LNCaP clone FGC (cell line): ENCODE data around the gene SREK1IP1.
"Not testable (repeated sequence)": the region's sequence is repeated elsewhere in the genome, so short reads cannot be mapped to it uniquely, and the experiment has no call there.

Experiments
- DNase-seq: peaks from one replicate; pipeline ENCODE4 v3.0.0-alpha.2; 2011; ENCODE audit warnings: low read depth
- H3K4me3 ChIP-seq: 2 replicates; pipeline ENCODE4 v1.5.1; 2011; ENCODE audit warnings: mild to moderate bottlenecking, low read depth, low read length, control low read depth
- TF ChIP-seq, protein P1 (sequence below): IDR thresholded peaks from 2 replicates; pipeline ENCODE4 v1.5.1; 2012; ENCODE audit warnings: mild to moderate bottlenecking; ENCODE audit not compliant: control insufficient read depth, insufficient read depth; ENCODE audit errors: extremely low read depth

Gene SREK1IP1

DNA sequence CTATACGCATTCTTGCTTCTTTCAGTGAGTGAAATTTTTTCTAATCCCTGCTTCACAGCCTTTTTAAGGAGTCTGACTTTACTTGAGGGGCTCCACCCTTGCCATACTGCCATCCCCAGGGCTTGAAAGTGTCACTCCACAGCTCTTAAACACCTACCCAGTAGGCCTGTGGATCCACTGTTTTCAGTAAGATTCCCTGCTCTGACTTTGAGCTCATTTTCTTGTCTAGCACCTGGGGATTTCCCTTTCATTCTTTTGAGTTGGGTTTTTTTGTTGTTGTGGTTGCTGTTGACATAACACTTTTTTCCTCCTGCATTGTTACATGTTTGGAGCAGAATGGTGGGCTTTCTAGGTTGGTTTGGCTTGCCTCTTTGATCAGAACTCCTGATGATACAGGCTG is 23.6 kb downstream of the SREK1IP1 start:
- DNase-seq = no peak

DNA sequence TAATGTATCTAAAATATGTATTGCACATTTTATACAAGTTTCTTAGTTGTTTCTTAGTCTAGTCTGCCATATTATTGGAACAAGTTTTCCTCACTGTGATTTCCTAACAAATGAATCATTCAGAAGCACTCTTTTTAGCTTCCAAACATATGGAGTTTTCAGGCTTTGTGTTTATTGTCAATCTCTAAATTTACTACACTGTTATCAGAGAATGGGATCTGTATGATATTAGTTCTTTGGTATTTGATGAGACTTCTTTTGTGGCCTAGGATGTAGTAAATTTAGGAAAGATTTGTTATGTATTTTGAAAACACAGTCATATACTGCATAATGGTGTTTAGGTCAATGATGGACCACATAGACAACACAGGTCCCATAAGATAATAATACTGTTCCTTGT is 25.7 kb downstream of the SREK1IP1 start:
- DNase-seq = no peak
- H3K4me3 ChIP-seq = no peak overlapping the region
- TF ChIP-seq, protein P1, sequence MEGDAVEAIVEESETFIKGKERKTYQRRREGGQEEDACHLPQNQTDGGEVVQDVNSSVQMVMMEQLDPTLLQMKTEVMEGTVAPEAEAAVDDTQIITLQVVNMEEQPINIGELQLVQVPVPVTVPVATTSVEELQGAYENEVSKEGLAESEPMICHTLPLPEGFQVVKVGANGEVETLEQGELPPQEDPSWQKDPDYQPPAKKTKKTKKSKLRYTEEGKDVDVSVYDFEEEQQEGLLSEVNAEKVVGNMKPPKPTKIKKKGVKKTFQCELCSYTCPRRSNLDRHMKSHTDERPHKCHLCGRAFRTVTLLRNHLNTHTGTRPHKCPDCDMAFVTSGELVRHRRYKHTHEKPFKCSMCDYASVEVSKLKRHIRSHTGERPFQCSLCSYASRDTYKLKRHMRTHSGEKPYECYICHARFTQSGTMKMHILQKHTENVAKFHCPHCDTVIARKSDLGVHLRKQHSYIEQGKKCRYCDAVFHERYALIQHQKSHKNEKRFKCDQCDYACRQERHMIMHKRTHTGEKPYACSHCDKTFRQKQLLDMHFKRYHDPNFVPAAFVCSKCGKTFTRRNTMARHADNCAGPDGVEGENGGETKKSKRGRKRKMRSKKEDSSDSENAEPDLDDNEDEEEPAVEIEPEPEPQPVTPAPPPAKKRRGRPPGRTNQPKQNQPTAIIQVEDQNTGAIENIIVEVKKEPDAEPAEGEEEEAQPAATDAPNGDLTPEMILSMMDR = no peak

More for the DNA sequence above, 23.6 kb downstream of the SREK1IP1 start:
- H3K4me3 ChIP-seq = no peak overlapping the region
- TF ChIP-seq, protein P1 = no peak

DNA sequence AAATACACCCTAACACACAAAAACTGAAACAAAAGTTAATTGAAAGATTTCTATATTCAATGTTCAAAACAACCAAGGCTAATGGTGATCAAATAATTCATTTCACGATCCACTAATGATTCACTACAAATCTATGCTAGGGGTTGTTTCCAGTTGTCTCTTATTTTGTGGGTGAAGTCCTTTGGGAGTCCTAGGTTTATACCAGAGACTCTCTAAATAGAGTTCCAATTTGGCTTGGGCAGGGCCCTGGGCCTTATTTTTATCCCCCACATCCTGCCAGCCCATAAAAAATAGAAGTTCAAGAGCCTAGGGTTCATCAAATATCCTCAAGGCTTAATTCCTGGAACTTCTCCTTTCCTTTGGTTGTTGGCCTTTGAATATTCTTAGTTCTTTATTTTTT is 26.1 kb downstream of the SREK1IP1 start:
- DNase-seq = no peak
- H3K4me3 ChIP-seq = no peak overlapping the region
- TF ChIP-seq, protein P1 = no peak

DNA sequence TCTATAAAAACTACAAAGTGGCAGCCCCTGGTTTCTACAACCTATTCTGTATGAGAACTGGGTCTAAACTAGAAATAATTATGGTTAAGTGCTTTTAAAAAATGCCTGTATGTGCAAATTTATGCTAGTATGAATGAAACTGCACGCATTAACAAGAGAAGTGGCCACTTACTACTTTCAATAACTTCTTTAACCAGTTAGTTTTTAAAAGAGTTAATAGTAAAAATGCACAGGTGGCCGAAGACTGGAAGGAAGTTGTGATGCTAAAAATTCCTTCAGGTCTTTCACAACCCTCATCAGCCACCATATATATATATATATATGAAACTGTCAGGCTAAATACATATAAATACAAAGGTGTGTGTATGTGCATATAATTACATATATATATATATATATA is 41.3 kb downstream of the SREK1IP1 start:
- H3K4me3 ChIP-seq = no peak overlapping the region
- DNase-seq = no peak
- TF ChIP-seq, protein P1 = no peak

DNA sequence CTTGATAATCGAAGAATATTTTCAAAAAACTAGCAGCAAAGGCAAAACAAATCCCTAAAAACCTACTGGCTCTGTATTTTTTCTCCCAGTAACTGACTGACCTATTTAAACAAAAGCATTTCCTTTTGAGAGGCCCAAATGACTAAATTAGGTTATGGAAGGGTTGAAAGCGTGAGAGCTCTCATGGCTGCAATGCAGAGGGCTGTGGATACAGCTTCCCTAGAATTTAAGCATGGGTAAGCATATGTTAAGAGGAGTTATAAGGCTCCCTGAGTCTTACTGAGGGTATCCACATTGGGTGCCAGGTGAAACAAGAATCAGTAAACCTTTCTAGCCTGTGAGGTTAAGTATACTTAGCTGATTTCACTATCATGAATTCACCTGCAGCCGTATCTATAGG is 45.9 kb downstream of the SREK1IP1 start:
- no peak overlapping the region for H3K4me3 ChIP-seq
- TF ChIP-seq, protein P1 = no peak
- no peak for DNase-seq

DNA sequence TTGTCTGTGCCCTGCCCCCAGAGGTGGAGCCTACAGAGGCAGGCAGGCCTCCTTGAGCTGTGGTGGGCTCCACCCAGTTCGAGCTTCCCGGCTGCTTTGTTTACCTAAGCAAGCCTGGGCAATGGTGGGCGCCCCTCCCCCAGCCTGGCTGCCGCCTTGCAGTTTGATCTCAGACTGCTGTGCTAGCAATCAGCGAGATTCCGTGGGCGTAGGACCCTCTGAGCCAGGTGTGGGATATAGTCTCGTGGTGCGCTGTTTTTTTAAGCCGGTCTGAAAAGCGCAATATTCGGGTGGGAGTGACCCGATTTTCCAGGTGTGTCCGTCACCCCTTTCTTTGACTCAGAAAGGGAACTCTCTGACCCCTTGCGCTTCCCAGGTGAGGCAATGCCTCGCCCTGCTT is 54.0 kb downstream of the SREK1IP1 start:
- H3K4me3 ChIP-seq, DNase-seq: not testable (repeated sequence)

DNA sequence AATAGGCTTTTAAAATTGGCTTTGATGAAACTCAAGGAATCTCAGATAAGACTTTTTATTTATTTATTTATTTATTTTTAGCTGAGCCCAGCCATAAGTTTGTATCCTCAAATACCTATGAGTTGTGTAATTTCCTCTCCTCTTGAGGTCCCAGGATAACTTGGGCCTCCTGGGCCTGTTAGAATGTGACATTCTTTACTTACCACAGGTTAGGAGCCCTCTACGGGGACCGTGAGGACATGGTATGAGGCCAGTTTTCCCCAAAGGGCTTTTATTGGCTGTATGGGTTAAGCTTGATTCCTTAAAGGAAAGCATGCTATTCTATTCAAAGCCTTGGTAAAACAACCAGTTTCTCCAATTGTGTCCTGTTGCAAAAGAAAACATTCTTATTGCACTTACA is 61.3 kb downstream of the SREK1IP1 start:
- TF ChIP-seq, protein P1 = no peak
- no peak overlapping the region for H3K4me3 ChIP-seq
- no peak for DNase-seq

DNA sequence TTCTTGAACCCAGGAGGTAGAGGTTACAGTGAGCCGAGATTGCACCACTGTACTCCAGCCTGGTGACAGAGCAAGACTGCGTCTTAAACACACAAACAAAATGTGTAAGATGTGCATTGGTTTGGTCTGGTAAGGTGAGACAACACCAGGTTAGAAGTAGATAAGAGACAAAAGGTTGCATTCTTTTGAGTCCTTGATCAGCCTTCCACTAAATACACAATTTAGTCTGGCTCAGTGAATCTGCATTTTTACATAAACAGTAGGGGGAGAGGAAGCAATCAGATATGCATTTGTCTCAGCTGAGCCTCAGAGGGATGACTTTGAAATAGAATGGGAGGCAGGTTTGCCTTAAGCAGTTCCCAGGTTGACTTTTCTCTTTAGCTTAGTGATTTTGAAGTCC is 62.4 kb downstream of the SREK1IP1 start:
- H3K4me3 ChIP-seq, DNase-seq: not testable (repeated sequence)
